ENCODE data around the gene ACSS1.

ACSS1 gene

GRCh38 chr20:25020901-25021301, 37.0 kb downstream of the ACSS1 start:
- no peak for ATAC-seq

DNA sequence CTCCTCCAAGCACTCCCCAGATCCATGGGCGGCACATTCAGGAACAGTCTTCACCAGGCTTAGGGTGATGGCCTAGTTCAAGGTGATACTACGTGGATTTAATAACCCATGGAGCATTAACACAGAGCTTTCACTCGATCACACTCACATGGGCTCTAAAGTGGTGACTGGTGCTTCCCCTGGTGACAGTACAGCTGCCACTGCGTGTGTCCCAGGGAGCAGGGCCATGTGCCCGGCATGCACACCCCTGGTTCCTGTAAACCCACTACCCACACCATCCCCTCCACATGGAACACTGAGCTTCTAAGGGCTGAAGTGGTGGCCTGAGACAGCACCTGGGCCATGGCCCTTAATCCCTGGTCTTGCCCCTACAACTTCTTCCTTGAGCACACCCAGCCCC, 37.6 kb downstream of the ACSS1 start:
- TF ChIP-seq, protein P1, sequence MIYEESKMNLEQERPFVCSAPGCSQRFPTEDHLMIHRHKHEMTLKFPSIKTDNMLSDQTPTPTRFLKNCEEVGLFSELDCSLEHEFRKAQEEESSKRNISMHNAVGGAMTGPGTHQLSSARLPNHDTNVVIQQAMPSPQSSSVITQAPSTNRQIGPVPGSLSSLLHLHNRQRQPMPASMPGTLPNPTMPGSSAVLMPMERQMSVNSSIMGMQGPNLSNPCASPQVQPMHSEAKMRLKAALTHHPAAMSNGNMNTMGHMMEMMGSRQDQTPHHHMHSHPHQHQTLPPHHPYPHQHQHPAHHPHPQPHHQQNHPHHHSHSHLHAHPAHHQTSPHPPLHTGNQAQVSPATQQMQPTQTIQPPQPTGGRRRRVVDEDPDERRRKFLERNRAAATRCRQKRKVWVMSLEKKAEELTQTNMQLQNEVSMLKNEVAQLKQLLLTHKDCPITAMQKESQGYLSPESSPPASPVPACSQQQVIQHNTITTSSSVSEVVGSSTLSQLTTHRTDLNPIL (CRISPR knock-in tag; IDR thresholded peaks at IDR 0.05; ENCODE audit: low read depth), result no peak
- TF ChIP-seq ZNF70 (CRISPR knock-in tag; IDR thresholded peaks at IDR 0.05) (no peak), ZNF565 (CRISPR knock-in tag; conservative IDR thresholded peaks at IDR 0.05; ENCODE audit: low read depth) (no peak), TCF4 (CRISPR knock-in tag; IDR thresholded peaks at IDR 0.05; ENCODE audit: borderline replicate concordance) (no peak), ISL1 (CRISPR knock-in tag; IDR thresholded peaks at IDR 0.05) (no peak), BACH2 (CRISPR knock-in tag; IDR thresholded peaks at IDR 0.05; ENCODE audit: borderline replicate concordance) (no peak), TSHZ2 (CRISPR knock-in tag; IDR thresholded peaks at IDR 0.05) (no peak), RARB (CRISPR knock-in tag; IDR thresholded peaks at IDR 0.05) (no peak), TOX (CRISPR knock-in tag; IDR thresholded peaks at IDR 0.05; ENCODE audit: borderline replicate concordance) (no peak), ZFP30 (CRISPR knock-in tag; IDR thresholded peaks at IDR 0.05) (no peak), ZC3H10 (CRISPR knock-in tag; IDR thresholded peaks at IDR 0.05) (no peak), CSDC2 (CRISPR knock-in tag; IDR thresholded peaks at IDR 0.05) (no peak), OSR1 (CRISPR knock-in tag; IDR thresholded peaks at IDR 0.05) (no peak), ZFP3 (CRISPR knock-in tag; IDR thresholded peaks at IDR 0.05) (no peak), ARNTL (CRISPR knock-in tag; IDR thresholded peaks at IDR 0.05; ENCODE audit: borderline replicate concordance, low read depth) (no peak), PPARA (CRISPR knock-in tag; IDR thresholded peaks at IDR 0.05; ENCODE audit: borderline replicate concordance) (no peak), GLIS3 (CRISPR knock-in tag; IDR thresholded peaks at IDR 0.05) (no peak)
- TF ChIP-seq, protein P2, sequence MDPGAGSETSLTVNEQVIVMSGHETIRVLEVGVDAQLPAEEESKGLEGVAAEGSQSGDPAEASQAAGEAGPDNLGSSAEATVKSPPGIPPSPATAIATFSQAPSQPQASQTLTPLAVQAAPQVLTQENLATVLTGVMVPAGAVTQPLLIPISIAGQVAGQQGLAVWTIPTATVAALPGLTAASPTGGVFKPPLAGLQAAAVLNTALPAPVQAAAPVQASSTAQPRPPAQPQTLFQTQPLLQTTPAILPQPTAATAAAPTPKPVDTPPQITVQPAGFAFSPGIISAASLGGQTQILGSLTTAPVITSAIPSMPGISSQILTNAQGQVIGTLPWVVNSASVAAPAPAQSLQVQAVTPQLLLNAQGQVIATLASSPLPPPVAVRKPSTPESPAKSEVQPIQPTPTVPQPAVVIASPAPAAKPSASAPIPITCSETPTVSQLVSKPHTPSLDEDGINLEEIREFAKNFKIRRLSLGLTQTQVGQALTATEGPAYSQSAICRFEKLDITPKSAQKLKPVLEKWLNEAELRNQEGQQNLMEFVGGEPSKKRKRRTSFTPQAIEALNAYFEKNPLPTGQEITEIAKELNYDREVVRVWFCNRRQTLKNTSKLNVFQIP (CRISPR knock-in tag; IDR thresholded peaks at IDR 0.05; ENCODE audit: borderline replicate concordance, low read depth), result no peak
- TF ChIP-seq, protein P3, sequence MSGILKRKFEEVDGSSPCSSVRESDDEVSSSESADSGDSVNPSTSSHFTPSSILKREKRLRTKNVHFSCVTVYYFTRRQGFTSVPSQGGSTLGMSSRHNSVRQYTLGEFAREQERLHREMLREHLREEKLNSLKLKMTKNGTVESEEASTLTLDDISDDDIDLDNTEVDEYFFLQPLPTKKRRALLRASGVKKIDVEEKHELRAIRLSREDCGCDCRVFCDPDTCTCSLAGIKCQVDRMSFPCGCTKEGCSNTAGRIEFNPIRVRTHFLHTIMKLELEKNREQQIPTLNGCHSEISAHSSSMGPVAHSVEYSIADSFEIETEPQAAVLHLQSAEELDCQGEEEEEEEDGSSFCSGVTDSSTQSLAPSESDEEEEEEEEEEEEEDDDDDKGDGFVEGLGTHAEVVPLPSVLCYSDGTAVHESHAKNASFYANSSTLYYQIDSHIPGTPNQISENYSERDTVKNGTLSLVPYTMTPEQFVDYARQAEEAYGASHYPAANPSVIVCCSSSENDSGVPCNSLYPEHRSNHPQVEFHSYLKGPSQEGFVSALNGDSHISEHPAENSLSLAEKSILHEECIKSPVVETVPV (CRISPR knock-in tag; IDR thresholded peaks at IDR 0.05), result no peak
- ATAC-seq, result no peak

More at GRCh38 chr20:25020901-25021301, 37.0 kb downstream of the ACSS1 start:
- no peak for TF ChIP-seq PATZ1 (CRISPR knock-in tag; IDR thresholded peaks at IDR 0.05; ENCODE audit: borderline replicate concordance)
- TF ChIP-seq SNAI2 (CRISPR knock-in tag; IDR thresholded peaks at IDR 0.05), result no peak
- no peak for TF ChIP-seq ZNF70 (CRISPR knock-in tag; IDR thresholded peaks at IDR 0.05)
- no peak for TF ChIP-seq OSR1 (CRISPR knock-in tag; IDR thresholded peaks at IDR 0.05)
- TF ChIP-seq, protein P1 (CRISPR knock-in tag; IDR thresholded peaks at IDR 0.05; ENCODE audit: low read depth), result no peak
- no peak for TF ChIP-seq ZFP30 (CRISPR knock-in tag; IDR thresholded peaks at IDR 0.05)
- TF ChIP-seq ZFP3 (CRISPR knock-in tag; IDR thresholded peaks at IDR 0.05), result no peak
- TF ChIP-seq ARNTL (CRISPR knock-in tag; IDR thresholded peaks at IDR 0.05; ENCODE audit: borderline replicate concordance, low read depth), result no peak
- TF ChIP-seq ZNF565 (CRISPR knock-in tag; conservative IDR thresholded peaks at IDR 0.05; ENCODE audit: low read depth), result no peak

All from SK-N-SH treated with all-trans-retinoic acid at 6 μM for 48 hours (cell line).